Activated CD8-positive, alpha-beta memory T cell treated with anti-CD3 and anti-CD28 coated beads, Interleukin-2, amount 50 U/mL, for 1 hour (primary cell): ENCODE results near the gene TRIM34.
"Not testable (repeated sequence)": the region's sequence is repeated elsewhere in the genome, so short reads cannot be mapped to it uniquely, and the experiment has no call there.

ENCODE experiments used
- DNase-seq: peaks from one replicate; pipeline ENCODE4 v3.0.0-alpha.2; 2020; ENCODE audit errors: extremely low read depth

Gene TRIM34

GRCh38 chr11:5620651-5621521 lies 3.9 kb upstream of the TRIM34 start:
- no peak for DNase-seq

GRCh38 chr11:5621580-5621979 lies 3.2 kb upstream of the TRIM34 start:
- DNase-seq, result no peak

GRCh38 chr11:5622802-5623201 lies 2.0 kb upstream of the TRIM34 start:
- DNase-seq, result no peak

GRCh38 chr11:5625281-5625680 lies 480 bp downstream of the TRIM34 start:
- DNase-seq, result no peak

- no peak for DNase-seq
Measured at GRCh38 chr11:5626196-5626595, 1.4 kb downstream of the TRIM34 start.

GRCh38 chr11:5631417-5631816 lies 6.6 kb downstream of the TRIM34 start:
- no peak for DNase-seq

- DNase-seq, result no peak
Measured at GRCh38 chr11:5631969-5632635, 7.3 kb downstream of the TRIM34 start.

GRCh38 chr11:5639953-5640352 lies 15.2 kb downstream of the TRIM34 start:
- no peak for DNase-seq

GRCh38 chr11:5643585-5643984 lies 18.8 kb downstream of the TRIM34 start:
- no peak for DNase-seq

GRCh38 chr11:5646139-5646538 lies 21.3 kb downstream of the TRIM34 start:
- no peak for DNase-seq

GRCh38 chr11:5655474-5655873 lies 30.7 kb downstream of the TRIM34 start:
- no peak for DNase-seq

- not testable (repeated sequence) for DNase-seq
Measured at GRCh38 chr11:5656956-5657355, 32.2 kb downstream of the TRIM34 start.

- DNase-seq, result no peak
Measured at GRCh38 chr11:5658318-5658717, 33.5 kb downstream of the TRIM34 start.

- no peak for DNase-seq
Measured at GRCh38 chr11:5663511-5663910, 38.7 kb downstream of the TRIM34 start.

GRCh38 chr11:5665051-5665570 lies 40.3 kb downstream of the TRIM34 start:
- DNase-seq, result no peak

GRCh38 chr11:5665746-5666401 lies 41.1 kb downstream of the TRIM34 start:
- DNase-seq, result no peak

GRCh38 chr11:5666402-5666793 lies 41.6 kb downstream of the TRIM34 start:
- DNase-seq, result no peak

GRCh38 chr11:5671831-5672230 lies 47.0 kb downstream of the TRIM34 start:
- no peak for DNase-seq

GRCh38 chr11:5674391-5674790 lies 49.6 kb downstream of the TRIM34 start:
- DNase-seq, result no peak

GRCh38 chr11:5679811-5680210 lies 55.0 kb downstream of the TRIM34 start:
- DNase-seq, result no peak

GRCh38 chr11:5682890-5683441 lies 58.2 kb downstream of the TRIM34 start:
- not testable (repeated sequence) for DNase-seq

GRCh38 chr11:5683620-5684019 lies 58.8 kb downstream of the TRIM34 start:
- not testable (repeated sequence) for DNase-seq
